Gastrocnemius medialis (tissue), 4 donors: ENCODE data around the gene IKZF4.

Experiments used
- POLR2A ChIP-seq, 2 donors: fragments of 450-650 bp; IDR thresholded peaks; one replicate each; pipeline ENCODE4 v1.6.1; 2017; ENCODE audit warnings: antibody characterized with exemption in 2 of 2, mild to moderate bottlenecking in 2 of 2, moderate library complexity in 2 of 2
- TF ChIP-seq, protein P1 (sequence below), 5 experiments: fragments of 450-650 bp in 3 of 5; fragments of 200-600 bp in 2 of 5; sonication (generic) in 2 of 5; IDR thresholded peaks in 4 of 5; conservative IDR thresholded peaks in 1 of 5; 1 replicate in 4 of 5; 2 replicates in 1 of 5; pipeline ENCODE4 v1.5.1; 2016 to 2019; ENCODE audit warnings: antibody characterized with exemption in 5 of 5, mild to moderate bottlenecking in 3 of 5, moderate library complexity in 3 of 5

DNA sequence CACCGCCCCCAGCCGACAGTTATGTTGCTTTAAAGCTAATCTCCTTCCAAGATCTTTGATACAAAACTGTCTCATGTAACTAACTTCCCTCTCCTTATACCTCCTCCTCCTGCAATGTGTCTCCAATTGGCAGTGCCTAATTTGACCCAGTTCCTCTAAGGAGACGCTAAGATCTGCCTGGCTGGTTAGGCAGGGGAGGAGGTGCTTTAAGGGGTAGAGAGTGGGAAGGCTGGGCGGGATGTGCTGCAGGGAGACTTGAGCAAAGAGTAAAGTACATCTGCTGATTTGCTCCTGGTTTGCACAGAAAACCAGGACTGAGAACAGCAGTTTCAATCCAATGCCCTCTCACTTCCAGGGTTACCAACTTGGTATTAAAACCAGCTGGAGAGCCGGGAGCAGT lies 7.4 kb upstream of the IKZF4 start:
- TF ChIP-seq, protein P1, sequence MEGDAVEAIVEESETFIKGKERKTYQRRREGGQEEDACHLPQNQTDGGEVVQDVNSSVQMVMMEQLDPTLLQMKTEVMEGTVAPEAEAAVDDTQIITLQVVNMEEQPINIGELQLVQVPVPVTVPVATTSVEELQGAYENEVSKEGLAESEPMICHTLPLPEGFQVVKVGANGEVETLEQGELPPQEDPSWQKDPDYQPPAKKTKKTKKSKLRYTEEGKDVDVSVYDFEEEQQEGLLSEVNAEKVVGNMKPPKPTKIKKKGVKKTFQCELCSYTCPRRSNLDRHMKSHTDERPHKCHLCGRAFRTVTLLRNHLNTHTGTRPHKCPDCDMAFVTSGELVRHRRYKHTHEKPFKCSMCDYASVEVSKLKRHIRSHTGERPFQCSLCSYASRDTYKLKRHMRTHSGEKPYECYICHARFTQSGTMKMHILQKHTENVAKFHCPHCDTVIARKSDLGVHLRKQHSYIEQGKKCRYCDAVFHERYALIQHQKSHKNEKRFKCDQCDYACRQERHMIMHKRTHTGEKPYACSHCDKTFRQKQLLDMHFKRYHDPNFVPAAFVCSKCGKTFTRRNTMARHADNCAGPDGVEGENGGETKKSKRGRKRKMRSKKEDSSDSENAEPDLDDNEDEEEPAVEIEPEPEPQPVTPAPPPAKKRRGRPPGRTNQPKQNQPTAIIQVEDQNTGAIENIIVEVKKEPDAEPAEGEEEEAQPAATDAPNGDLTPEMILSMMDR (IDR thresholded peaks at IDR 0.05 in 4 of 5, conservative IDR thresholded peaks at IDR 0.05 in 1 of 5): no peak
- no peak for TF ChIP-seq POLR2A (IDR thresholded peaks at IDR 0.05)
